Sigmoid colon (tissue), 7 donors: Measurements from ENCODE around the gene GEMIN4. TPM values are rescaled to one million over a fixed set of nuclear protein-coding genes. Genes with fewer than 3 reads are reported as not detected.

Experiments
- DNase-seq: peaks from one replicate; pipeline ENCODE4 v3.0.0-alpha.2; 2019
- H3K27ac ChIP-seq, 4 donors: fragments of 200-600 bp; sonication (generic); one replicate each; pipeline ENCODE4 v1.5.1; 2016 to 2019; ENCODE audit warnings: mild to moderate bottlenecking in 1 of 4
- H3K27me3 ChIP-seq, 3 donors: fragments of 200-600 bp; sonication (generic); one replicate each; pipeline ENCODE4 v1.5.1; 2019; ENCODE audit warnings: mild to moderate bottlenecking in 1 of 3
- H3K36me3 ChIP-seq, 4 donors: fragments of 200-600 bp; sonication (generic); one replicate each; pipeline ENCODE4 v1.5.1; 2016 to 2019
- H3K4me1 ChIP-seq, 4 donors: fragments of 200-600 bp; sonication (generic); one replicate each; pipeline ENCODE4 v1.5.1; 2017 to 2019
- H3K4me3 ChIP-seq, 4 donors: fragments of 200-600 bp; sonication (generic); one replicate each; pipeline ENCODE4 v1.5.1; 2017 to 2019; ENCODE audit warnings: mild to moderate bottlenecking in 2 of 4, moderate library complexity in 1 of 4
- H3K9me3 ChIP-seq, 4 donors: fragments of 200-600 bp in 3 of 4; sonication (generic) in 3 of 4; one replicate each; pipeline versions ENCODE4 v1.5.1 to v1.6.1; 2013 to 2019
- CTCF ChIP-seq, 4 experiments: fragments of 450-650 bp in 3 of 4; fragments of 200-600 bp in 1 of 4; IDR thresholded peaks; one replicate each; pipeline ENCODE4 v1.5.1; 2016 to 2019; ENCODE audit warnings: antibody characterized with exemption in 4 of 4, mild to moderate bottlenecking in 3 of 4, moderate library complexity in 2 of 4
- EP300 ChIP-seq, 4 donors: sonication (generic); formaldehyde crosslinking; IDR thresholded peaks; one replicate each; pipeline ENCODE4 v1.6.1; 2017; ENCODE audit warnings: antibody characterized with exemption in 4 of 4
- POLR2A ChIP-seq, 2 donors: fragments of 450-650 bp; IDR thresholded peaks; one replicate each; pipeline ENCODE4 v1.6.1; 2016; ENCODE audit warnings: antibody characterized with exemption in 2 of 2, mild to moderate bottlenecking in 2 of 2, moderate library complexity in 2 of 2
- POLR2AphosphoS5 ChIP-seq, 4 donors: sonication (generic); formaldehyde crosslinking; IDR thresholded peaks; one replicate each; pipeline ENCODE4 v1.6.1; 2017; ENCODE audit warnings: antibody characterized with exemption in 4 of 4
- WGBS, 2 donors: extraction: QIAGEN DNeasy Blood & Tissue Kit; methylation state at CpG; one replicate each; pipeline ENCODE4 v1.1.7; 2013; 5-methylcytosine and 5-hydroxymethylcytosine counted together
- intact Hi-C: fragments of 100-400 bp; cut with DNase I; formaldehyde crosslinking; loops from one replicate; pipeline ENCODE4 v1.15.1; 2023
- polyA plus RNA-seq, 3 donors: library from polyadenylated mRNA; stranded (reverse); fragments of 200-250 nt; gene quantifications; one replicate each; pipeline ENCODE4 v1.2.3, GENCODE V29; 2013
- total RNA-seq, 4 donors: library from RNA; depleted of rRNA; stranded (reverse); fragments of >200 nt; gene quantifications; one replicate each; pipeline ENCODE4 v1.1.0, GENCODE V29; 2016
- donor health status: healthy with polysubstance abuse.
- donor health status: Bipolar disorder and iron deficiency.
- donor health status: healthy.

Gene GEMIN4
- total and polyA plus RNA-seq, 7 donors = 3.0 to 19.4 (median 14.0) TPM

- Histone ChIP-seq H3K9me3 (no peaks in the 10 kb centered on the region), H3K27ac (no peak overlapping the region), H3K4me1 (peaks cover 0 to 18% (median 11%) of the 10 kb centered on the region in 4 donors), H3K36me3 (peaks cover 8 to 66% (median 41%) of the 10 kb centered on the region in 4 donors), H3K27me3 (no peaks in the 10 kb centered on the region), H3K4me3 (no peak overlapping the region)
- no peak for DNase-seq
- 86 to 91% methylated on average over 9 of the region's 9 CpGs for WGBS, 2 donors
- intact Hi-C loops = no loop called here
- TF ChIP-seq EP300 (IDR thresholded peaks at IDR 0.05) (no peak), POLR2AphosphoS5 (IDR thresholded peaks at IDR 0.05) (no peak), CTCF (IDR thresholded peaks at IDR 0.05) (no peak), POLR2A (IDR thresholded peaks at IDR 0.05) (no peak)
Measured at GRCh38 chr17:746181-746580, 5.9 kb downstream of the GEMIN4 start.

GRCh38 chr17:745406-745805, 6.7 kb downstream of the GEMIN4 start:
- Histone ChIP-seq H3K4me3 (no peak overlapping the region), H3K9me3 (no peaks in the 10 kb centered on the region), H3K4me1 (peaks cover 0 to 11% (median 3%) of the 10 kb centered on the region in 4 donors), H3K27ac (no peak overlapping the region), H3K36me3 (peaks cover 8 to 72% (median 41%) of the 10 kb centered on the region in 4 donors), H3K27me3 (no peaks in the 10 kb centered on the region)
- no peak for DNase-seq
- TF ChIP-seq POLR2AphosphoS5 (IDR thresholded peaks at IDR 0.05) = no peak
- TF ChIP-seq CTCF (IDR thresholded peaks at IDR 0.05) = no peak
- TF ChIP-seq POLR2A (IDR thresholded peaks at IDR 0.05) = no peak
- TF ChIP-seq EP300 (IDR thresholded peaks at IDR 0.05) = no peak
- 94 to 96% methylated on average over 11 of the region's 11 CpGs for WGBS, 2 donors
- intact Hi-C loops = no loop called here

GRCh38 chr17:744937-745336, 7.1 kb downstream of the GEMIN4 start:
- H3K4me3 ChIP-seq = no peak overlapping the region
- no peak overlapping the region for H3K27ac ChIP-seq
- TF ChIP-seq CTCF (IDR thresholded peaks at IDR 0.05) = no peak
- no peak for TF ChIP-seq EP300 (IDR thresholded peaks at IDR 0.05)
- no peak for TF ChIP-seq POLR2A (IDR thresholded peaks at IDR 0.05)
- TF ChIP-seq POLR2AphosphoS5 (IDR thresholded peaks at IDR 0.05) = no peak
- H3K9me3 ChIP-seq = no peaks in the 10 kb centered on the region
- 82% methylated on average over 9 of the region's 9 CpGs for WGBS, 2 donors
- no peak for DNase-seq
- intact Hi-C loops = no loop called here
- no peaks in the 10 kb centered on the region for H3K27me3 ChIP-seq
- peaks cover 0 to 6% (median 0%) of the 10 kb centered on the region in 4 donors for H3K4me1 ChIP-seq
- peaks cover 8 to 77% (median 41%) of the 10 kb centered on the region in 4 donors for H3K36me3 ChIP-seq

- no peak for TF ChIP-seq POLR2AphosphoS5 (IDR thresholded peaks at IDR 0.05)
- TF ChIP-seq POLR2A (IDR thresholded peaks at IDR 0.05) = no peak
- no peak for TF ChIP-seq CTCF (IDR thresholded peaks at IDR 0.05)
- no peak for TF ChIP-seq EP300 (IDR thresholded peaks at IDR 0.05)
Measured at GRCh38 chr17:743139-743538, 8.9 kb downstream of the GEMIN4 start.

More at GRCh38 chr17:743139-743538, 8.9 kb downstream of the GEMIN4 start:
- Histone ChIP-seq H3K9me3 (no peaks in the 10 kb centered on the region), H3K36me3 (peaks cover 8 to 83% (median 41%) of the 10 kb centered on the region in 4 donors), H3K4me3 (no peak overlapping the region), H3K4me1 (no peaks in the 10 kb centered on the region), H3K27ac (no peak overlapping the region), H3K27me3 (no peaks in the 10 kb centered on the region)
- no peak for DNase-seq
- 96 to 97% methylated on average over 4 of the region's 4 CpGs for WGBS, 2 donors
- intact Hi-C loops = no loop called here
